ENCODE results near the gene HARS2.

- no peak for TF ChIP-seq CTCF (IDR thresholded peaks at IDR 0.05)
- no peak for TF ChIP-seq POLR2A (IDR thresholded peaks at IDR 0.05)
Measured at GRCh38 chr5:140713562-140714094, 22.4 kb downstream of the HARS2 start.
